Measurements from ENCODE around the gene ANKRD11. TPM values are rescaled to one million over a fixed set of nuclear protein-coding genes. Genes with fewer than 3 reads are reported as not detected.
A peak's percentile ranks its signal among the peaks of the same experiment; 100 is the strongest.
"Not testable (repeated sequence)": the region's sequence is repeated elsewhere in the genome, so short reads cannot be mapped to it uniquely, and the experiment has no call there.

The ANKRD11 gene
- polyA plus RNA-seq, 1 donor, result 105 TPM

GRCh38 chr16:89267746-89268145, 222.6 kb downstream of the ANKRD11 start:
- not testable (repeated sequence) for DNase-seq

- no peak for DNase-seq
These were observed 223.7 kb downstream of the ANKRD11 start for GRCh38 chr16:89266521-89267134.

- no peak for DNase-seq
These were observed 224.7 kb downstream of the ANKRD11 start for GRCh38 chr16:89265647-89266046.

GRCh38 chr16:89264800-89265550, 225.4 kb downstream of the ANKRD11 start:
- DNase-seq, result no peak

GRCh38 chr16:89261691-89262563, 228.4 kb downstream of the ANKRD11 start:
- no peak for DNase-seq

GRCh38 chr16:89259901-89260300, 230.5 kb downstream of the ANKRD11 start:
- not testable (repeated sequence) for DNase-seq

GRCh38 chr16:89257757-89258465, 232.4 kb downstream of the ANKRD11 start:
- no peak for DNase-seq

GRCh38 chr16:89257281-89257731, 233.1 kb downstream of the ANKRD11 start:
- DNase-seq, result no peak

- peak; percentile 68 for DNase-seq
These were observed 233.6 kb downstream of the ANKRD11 start for GRCh38 chr16:89256651-89257254.

GRCh38 chr16:89253548-89254287, 236.6 kb downstream of the ANKRD11 start:
- no peak for DNase-seq

GRCh38 chr16:89248196-89248982, 242.0 kb downstream of the ANKRD11 start:
- no peak for DNase-seq

GRCh38 chr16:89247734-89248075, 242.7 kb downstream of the ANKRD11 start:
- DNase-seq, result not testable (repeated sequence)

GRCh38 chr16:89246903-89247733, 243.2 kb downstream of the ANKRD11 start:
- peak; percentile 58 for DNase-seq

- DNase-seq, result no peak
These were observed 243.9 kb downstream of the ANKRD11 start for GRCh38 chr16:89246383-89246902.

GRCh38 chr16:89244754-89245153, 245.6 kb downstream of the ANKRD11 start:
- DNase-seq, result no peak

GRCh38 chr16:89244264-89244663, 246.1 kb downstream of the ANKRD11 start:
- not testable (repeated sequence) for DNase-seq

GRCh38 chr16:89243664-89244063, 246.7 kb downstream of the ANKRD11 start:
- no peak for DNase-seq

- no peak for DNase-seq
These were observed 247.6 kb downstream of the ANKRD11 start for GRCh38 chr16:89242795-89243200.
